ENCODE measurements around the gene CCT8. TPM values are rescaled to one million over a fixed set of nuclear protein-coding genes. Genes with fewer than 3 reads are reported as not detected.
"Not testable (repeated sequence)": the region's sequence is repeated elsewhere in the genome, so short reads cannot be mapped to it uniquely, and the experiment has no call there.

CCT8 gene
- total RNA-seq, 2 donors from 2014 or later, result 269 to 354 TPM

DNA sequence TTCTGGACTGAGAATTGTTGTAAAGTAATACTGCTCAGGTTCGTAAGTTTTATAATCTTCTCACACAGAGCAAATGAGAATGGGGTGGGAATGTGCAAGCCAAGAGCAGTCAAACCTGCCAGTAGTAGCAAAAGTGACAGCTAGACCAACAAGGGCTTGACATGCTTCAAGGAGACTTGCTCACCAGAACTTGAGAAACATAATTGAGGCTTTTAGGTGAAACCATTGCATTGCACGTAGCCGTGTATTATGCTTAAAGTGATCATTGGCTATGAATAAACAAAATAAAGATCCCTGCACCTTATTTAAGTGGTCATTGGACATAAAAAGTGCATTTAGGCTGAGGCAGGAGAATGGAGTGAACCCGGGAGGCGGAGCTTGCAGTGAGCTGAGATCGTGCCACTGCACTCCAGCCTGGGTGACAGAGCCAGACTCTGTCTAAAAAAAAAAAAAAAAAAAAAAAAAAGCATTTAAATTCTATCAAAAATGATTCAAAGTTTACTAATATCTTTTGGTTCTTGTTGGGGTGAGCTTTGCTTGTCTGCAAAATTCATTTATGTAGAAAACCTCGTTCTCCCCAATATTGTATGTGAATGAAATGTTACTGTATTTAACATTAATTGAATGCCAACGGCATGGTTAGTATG, 11.8 kb upstream of the CCT8 start:
- Mint-ChIP-seq H3K4me3 (no peak overlapping the region), H3K4me1 (ENCODE audit: low read depth in 2 of 2) (peaks cover 5% of the 10 kb centered on the region in 2 donors), H3K27ac (no peak overlapping the region), H3K27me3 (no peaks in the 10 kb centered on the region), H3K9me3 (no peaks in the 10 kb centered on the region), H3K36me3 (no peaks in the 10 kb centered on the region)
- DNase-seq (ENCODE audit: low spot score) (no peak), ATAC-seq (no peak)

DNA sequence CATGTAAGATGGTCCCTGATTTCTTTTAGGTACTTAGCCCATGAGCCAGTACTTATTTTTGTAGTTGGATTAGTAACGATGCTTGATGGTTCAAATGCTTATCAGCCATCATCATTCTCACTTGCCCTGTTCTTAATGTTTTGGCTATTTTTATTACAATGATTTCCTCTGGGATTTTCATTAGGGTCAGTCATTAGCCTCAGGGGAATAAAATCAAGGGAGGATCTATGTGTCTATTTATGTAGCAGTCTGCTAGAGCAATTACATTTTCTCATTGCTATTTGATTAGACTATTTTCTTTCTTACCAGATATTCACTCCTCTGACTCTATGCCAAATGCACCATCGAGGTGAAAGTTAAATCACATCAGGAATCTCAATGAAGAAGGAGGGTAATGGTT, 10.9 kb upstream of the CCT8 start:
- no peaks in the 10 kb centered on the region for H3K36me3 Mint-ChIP-seq
- no peaks in the 10 kb centered on the region for H3K27me3 Mint-ChIP-seq
- H3K27ac Mint-ChIP-seq, result no peak overlapping the region
- no peaks in the 10 kb centered on the region for H3K9me3 Mint-ChIP-seq
- peaks cover 13 to 14% of the 10 kb centered on the region in 2 donors for H3K4me1 Mint-ChIP-seq (ENCODE audit: low read depth in 2 of 2)
- ATAC-seq (no peak), DNase-seq (ENCODE audit: low spot score) (no peak)
- H3K4me3 Mint-ChIP-seq, result no peak overlapping the region

DNA sequence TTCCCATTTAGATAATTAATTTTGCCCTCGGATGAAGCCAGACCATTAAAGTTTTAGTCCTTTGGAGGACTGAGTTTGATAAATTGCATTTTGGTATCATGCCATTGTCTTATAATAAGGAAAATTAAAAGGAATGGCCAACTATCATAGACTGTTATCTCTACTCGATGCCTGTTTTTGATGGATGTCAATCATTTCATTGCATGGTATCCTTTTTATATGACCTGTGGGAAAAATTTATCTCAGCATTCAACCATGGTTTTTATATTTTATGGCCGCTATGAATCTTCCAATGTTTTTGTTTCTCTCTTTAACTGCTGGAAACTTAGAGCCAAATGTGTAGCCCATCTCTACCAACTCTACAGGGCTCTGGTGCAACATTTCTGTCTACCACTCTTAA, 9.9 kb upstream of the CCT8 start:
- Mint-ChIP-seq H3K27me3 (no peaks in the 10 kb centered on the region), H3K4me3 (no peak overlapping the region), H3K9me3 (peaks cover 2% of the 10 kb centered on the region), H3K27ac (no peak overlapping the region), H3K4me1 (ENCODE audit: low read depth in 2 of 2) (peaks cover 23% of the 10 kb centered on the region in 2 donors), H3K36me3 (no peaks in the 10 kb centered on the region)
- DNase-seq (ENCODE audit: low spot score), result no peak
- no peak for ATAC-seq

DNA sequence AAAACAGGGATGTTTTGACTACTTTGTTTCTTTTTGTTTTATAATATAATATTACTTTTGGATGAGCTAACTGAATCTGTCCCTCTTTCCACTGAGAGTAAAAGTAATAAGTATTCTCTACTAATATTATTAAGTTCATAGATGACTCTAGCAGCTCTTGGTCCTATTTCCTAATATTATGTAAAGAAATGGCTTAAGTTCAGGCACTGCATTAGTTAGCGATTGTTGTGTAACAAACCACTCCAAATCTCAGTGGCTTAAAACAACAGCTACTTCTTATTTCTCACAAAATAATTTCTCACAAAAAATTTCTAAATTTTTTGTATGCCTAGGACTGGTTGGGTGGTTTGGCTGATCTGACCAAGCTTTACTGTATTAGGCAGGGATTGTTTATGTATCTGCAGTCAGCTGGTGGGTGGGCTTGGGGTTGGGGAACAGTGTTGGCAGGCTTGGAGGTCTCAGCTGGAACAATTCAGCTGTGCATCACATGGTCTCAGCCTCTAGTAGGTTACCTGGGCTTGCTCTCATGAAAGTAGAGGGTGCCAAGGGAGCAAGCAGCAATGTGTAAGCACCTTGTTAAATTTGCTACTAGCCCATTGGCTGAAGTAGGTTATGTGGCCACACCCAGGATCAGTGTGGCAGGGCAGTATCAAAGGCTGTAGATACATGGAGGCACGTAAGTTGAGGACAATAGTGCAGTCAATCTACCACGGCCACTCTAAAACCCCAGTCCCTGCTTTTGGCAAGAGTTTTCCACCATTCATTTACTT, 8.8 kb upstream of the CCT8 start:
- Mint-ChIP-seq H3K4me3 (no peak overlapping the region), H3K36me3 (no peaks in the 10 kb centered on the region), H3K9me3 (peaks cover 2% of the 10 kb centered on the region), H3K4me1 (ENCODE audit: low read depth in 2 of 2) (peaks cover 23 to 25% of the 10 kb centered on the region in 2 donors), H3K27me3 (no peaks in the 10 kb centered on the region), H3K27ac (no peak overlapping the region)
- ATAC-seq (no peak), DNase-seq (ENCODE audit: low spot score) (no peak)

- no peak for DNase-seq (ENCODE audit: low spot score)
- Mint-ChIP-seq H3K36me3 (no peaks in the 10 kb centered on the region), H3K4me1 (ENCODE audit: low read depth in 2 of 2) (peaks cover 36 to 37% of the 10 kb centered on the region in 2 donors), H3K27me3 (no peaks in the 10 kb centered on the region), H3K4me3 (peak overlapping the region; percentile 67), H3K27ac (peak overlapping the region; percentile 89 to 96), H3K9me3 (peaks cover 2% of the 10 kb centered on the region)
- no peak for ATAC-seq
Measured at GRCh38 chr21:29080454-29080941, 7.0 kb upstream of the CCT8 start.

GRCh38 chr21:29078869-29079767, 5.7 kb upstream of the CCT8 start:
- H3K4me1 Mint-ChIP-seq (ENCODE audit: low read depth in 2 of 2), result peaks cover 38 to 41% of the 10 kb centered on the region in 2 donors
- peak overlapping the region; percentile 67 for H3K4me3 Mint-ChIP-seq
- no peaks in the 10 kb centered on the region for H3K36me3 Mint-ChIP-seq
- peaks cover 2% of the 10 kb centered on the region for H3K9me3 Mint-ChIP-seq
- peak; percentile 66 to 75 for ATAC-seq
- H3K27ac Mint-ChIP-seq, result peak overlapping the region; percentile 89 to 96
- no peak for DNase-seq (ENCODE audit: low spot score)
- H3K27me3 Mint-ChIP-seq, result no peaks in the 10 kb centered on the region

DNA sequence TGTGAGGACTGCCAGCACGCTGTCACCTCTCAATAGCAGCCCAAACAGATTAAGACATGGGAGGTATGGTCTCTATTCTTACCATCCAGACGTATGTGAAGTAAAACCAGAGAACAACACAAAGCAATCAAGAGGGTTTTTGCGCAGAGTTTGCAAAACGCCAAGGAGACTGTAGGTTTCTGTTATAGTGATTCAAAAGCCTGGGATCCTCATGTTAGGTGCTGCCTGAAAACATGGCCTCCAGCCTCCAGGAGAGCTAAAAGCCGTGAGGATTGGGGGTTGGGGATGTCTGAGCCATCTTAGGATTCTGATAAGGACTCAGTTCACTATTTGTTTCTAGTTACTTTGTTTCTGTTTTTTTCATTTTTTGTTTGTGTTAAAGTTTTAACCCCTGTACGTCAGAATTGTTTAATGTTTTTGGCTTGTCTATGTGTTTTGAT, 4.2 kb upstream of the CCT8 start:
- peaks cover 9% of the 10 kb centered on the region for H3K36me3 Mint-ChIP-seq
- no peak for ATAC-seq
- peaks cover 2% of the 10 kb centered on the region for H3K9me3 Mint-ChIP-seq
- H3K27me3 Mint-ChIP-seq, result no peaks in the 10 kb centered on the region
- peaks cover 47 to 54% of the 10 kb centered on the region in 2 donors for H3K4me1 Mint-ChIP-seq (ENCODE audit: low read depth in 2 of 2)
- DNase-seq (ENCODE audit: low spot score), result no peak
- peak overlapping the region; percentile 67 for H3K4me3 Mint-ChIP-seq
- H3K27ac Mint-ChIP-seq, result peak overlapping the region; percentile 89 to 96

- Mint-ChIP-seq H3K4me1 (ENCODE audit: low read depth in 2 of 2) (peaks cover 54 to 61% of the 10 kb centered on the region in 2 donors), H3K4me3 (peak overlapping the region; percentile 78), H3K27ac (peak overlapping the region; percentile 89 to 96), H3K36me3 (peaks cover 16% of the 10 kb centered on the region)
- not testable (repeated sequence) for H3K9me3 Mint-ChIP-seq, H3K27me3 Mint-ChIP-seq, ATAC-seq
- DNase-seq (ENCODE audit: low spot score), result peak; percentile 80
Measured at GRCh38 chr21:29076731-29077640, 3.5 kb upstream of the CCT8 start.

DNA sequence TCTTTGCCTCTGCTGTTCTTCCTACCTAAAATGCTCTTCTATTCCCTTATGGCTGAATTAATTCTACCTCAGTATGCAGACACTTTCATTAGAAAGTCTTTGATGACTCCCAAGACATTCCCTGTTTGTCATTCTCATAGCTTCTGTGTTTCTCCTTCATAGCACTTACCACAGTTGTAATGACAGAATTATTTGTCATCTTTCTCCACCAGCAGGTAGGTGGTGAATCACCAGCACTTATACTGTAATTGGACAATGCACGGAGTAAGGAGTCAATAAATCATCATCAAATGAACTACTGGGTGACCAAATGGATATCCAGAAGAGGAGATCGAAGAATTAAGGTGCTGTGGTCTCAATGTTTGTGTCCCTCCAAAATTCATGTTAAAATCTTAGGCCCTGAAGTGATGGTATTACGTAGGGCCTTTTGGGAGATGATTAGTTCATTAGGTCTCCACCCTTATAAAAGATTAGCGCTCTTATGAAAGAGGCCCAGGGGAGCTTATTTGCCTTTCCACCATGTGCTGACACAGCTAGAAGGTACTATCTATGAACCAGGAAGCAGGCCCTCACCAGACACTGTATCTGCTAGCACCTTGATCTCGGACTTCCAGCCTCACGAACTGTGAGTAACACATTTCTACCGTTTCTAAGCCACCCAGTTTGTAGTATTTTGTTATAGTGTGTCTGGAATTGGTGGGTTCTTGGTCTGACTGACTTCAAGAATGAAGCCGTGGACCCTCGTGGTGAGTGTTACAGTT, 2.4 kb upstream of the CCT8 start:
- Mint-ChIP-seq H3K4me3 (peak overlapping the region; percentile 78), H3K27ac (peak overlapping the region; percentile 89 to 96), H3K4me1 (ENCODE audit: low read depth in 2 of 2) (peaks cover 60 to 67% of the 10 kb centered on the region in 2 donors), H3K27me3 (no peaks in the 10 kb centered on the region), H3K36me3 (peaks cover 20% of the 10 kb centered on the region), H3K9me3 (peaks cover 2% of the 10 kb centered on the region)
- ATAC-seq, result no peak
- DNase-seq (ENCODE audit: low spot score), result no peak

GRCh38 chr21:29074783-29075182, 1.3 kb upstream of the CCT8 start:
- Mint-ChIP-seq H3K4me1 (ENCODE audit: low read depth in 2 of 2) (peaks cover 51 to 58% of the 10 kb centered on the region in 2 donors), H3K4me3 (peak overlapping the region; percentile 60)

DNA sequence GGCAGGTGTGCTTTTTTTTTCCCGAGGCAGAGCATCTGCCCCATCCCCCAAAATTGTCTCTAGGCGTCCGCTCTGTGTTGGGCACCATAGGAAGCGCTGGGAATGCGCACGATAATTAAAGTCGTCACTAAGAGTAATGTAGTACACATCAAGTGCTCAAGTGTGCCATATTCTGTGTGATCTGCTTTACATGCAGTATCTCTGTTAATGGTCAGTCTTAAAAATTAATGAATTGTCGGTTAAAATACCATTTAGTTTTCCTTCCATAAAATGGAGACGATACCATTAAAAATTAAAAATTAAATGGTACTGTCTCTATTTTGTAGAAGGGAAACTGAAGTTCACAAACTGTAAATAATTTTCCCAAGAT, 544 bp upstream of the CCT8 start:
- H3K4me1 Mint-ChIP-seq (ENCODE audit: low read depth in 2 of 2), result peaks cover 50% of the 10 kb centered on the region in 2 donors
- ATAC-seq, result peak; percentile 8 to 25

More at GRCh38 chr21:29074783-29075182, 1.3 kb upstream of the CCT8 start:
- DNase-seq (ENCODE audit: low spot score), result no peak
- Mint-ChIP-seq H3K36me3 (peaks cover 20% of the 10 kb centered on the region), H3K27me3 (no peaks in the 10 kb centered on the region), H3K9me3 (peaks cover 2% of the 10 kb centered on the region), H3K27ac (no peak overlapping the region)
- no peak for ATAC-seq

GRCh38 chr21:29072873-29073221, 601 bp downstream of the CCT8 start:
- Mint-ChIP-seq H3K4me3 (peak overlapping the region; percentile 100), H3K27me3 (no peaks in the 10 kb centered on the region), H3K4me1 (ENCODE audit: low read depth in 2 of 2) (peaks cover 44 to 45% of the 10 kb centered on the region in 2 donors), H3K27ac (peak overlapping the region; percentile 100), H3K36me3 (peaks cover 20% of the 10 kb centered on the region), H3K9me3 (no peaks in the 10 kb centered on the region)
- DNase-seq (ENCODE audit: low spot score) (no peak), ATAC-seq (no peak)

More for the DNA sequence above, 544 bp upstream of the CCT8 start:
- Mint-ChIP-seq H3K4me3 (peak overlapping the region; percentile 100), H3K27ac (peak overlapping the region; percentile 100), H3K9me3 (peaks cover 2% of the 10 kb centered on the region), H3K27me3 (no peaks in the 10 kb centered on the region), H3K36me3 (peaks cover 20% of the 10 kb centered on the region)
- no peak for DNase-seq (ENCODE audit: low spot score)

Data from natural killer cell treated with Interleukin-12 subunit alpha and Interleukin-12 subunit beta and Interleukin-15 and Interleukin-18, amount 100 ng/mL, for 72 hours (primary cell).